HepG2 (cell line): ENCODE data around the gene VPS4A. TPM values are rescaled to one million over a fixed set of nuclear protein-coding genes. Genes with fewer than 3 reads are reported as not detected.

ENCODE experiments used
- CBX2 ChIP-seq, 2 experiments: fragments of 200-600 bp in 1 of 2; sonication (generic); formaldehyde crosslinking in 1 of 2; IDR thresholded peaks; 2 replicates each; pipeline versions ENCODE4 v1.7.0 to v1.8.1; 2018 to 2022; ENCODE audit warnings: low read depth in 2 of 2, low read length in 1 of 2, mild to moderate bottlenecking in 1 of 2, missing genetic modification reagents in 1 of 2
- CCDC6 ChIP-seq: sonication (generic); formaldehyde crosslinking; IDR thresholded peaks from 2 replicates; pipeline ENCODE4 v1.8.1; 2022; ENCODE audit warnings: mild to moderate bottlenecking, missing genetic modification reagents, moderate library complexity
- ETV5 ChIP-seq: IDR thresholded peaks from 2 replicates; pipeline ENCODE4 v1.6.1; 2018; ENCODE audit warnings: missing biosample characterization, missing genetic modification reagents, inconsistent platforms, borderline replicate concordance
- FOXA3 ChIP-seq: IDR thresholded peaks from 2 replicates; pipeline ENCODE4 v1.6.1; 2016; ENCODE audit warnings: missing genetic modification reagents, missing compliant biosample characterization
- MAF1 ChIP-seq: sonication (generic); formaldehyde crosslinking; IDR thresholded peaks from 2 replicates; pipeline ENCODE4 v1.5.0; 2020; ENCODE audit warnings: missing genetic modification reagents, borderline replicate concordance
- TBX2 ChIP-seq: sonication (generic); formaldehyde crosslinking; IDR thresholded peaks from 2 replicates; pipeline ENCODE4 v1.5.0; 2020; ENCODE audit warnings: missing genetic modification reagents, mild to moderate bottlenecking, borderline replicate concordance
- THYN1 ChIP-seq: sonication (generic); formaldehyde crosslinking; IDR thresholded peaks from 2 replicates; pipeline ENCODE4 v1.8.1; 2023; ENCODE audit warnings: low read depth, mild to moderate bottlenecking, moderate library complexity, missing genetic modification reagents, borderline replicate concordance
- WIZ ChIP-seq: sonication (generic); formaldehyde crosslinking; IDR thresholded peaks from 2 replicates; pipeline ENCODE4 v1.5.1; 2020; ENCODE audit warnings: mild to moderate bottlenecking, missing genetic modification reagents
- ZMAT3 ChIP-seq: sonication (generic); formaldehyde crosslinking; conservative IDR thresholded peaks from 2 replicates; pipeline ENCODE4 v1.7.0; 2021; ENCODE audit warnings: missing genetic modification reagents
- ZNF101 ChIP-seq: sonication (generic); formaldehyde crosslinking; IDR thresholded peaks from 2 replicates; pipeline ENCODE4 v1.4.0; 2020; ENCODE audit warnings: mild to moderate bottlenecking, low read depth, missing genetic modification reagents, borderline replicate concordance
- ZNF160 ChIP-seq: sonication (generic); formaldehyde crosslinking; IDR thresholded peaks from 2 replicates; pipeline ENCODE4 v1.8.0; 2022; ENCODE audit warnings: mild to moderate bottlenecking, inconsistent platforms, missing genetic modification reagents
- ZNF205 ChIP-seq: IDR thresholded peaks from 2 replicates; pipeline ENCODE4 v1.6.1; 2018; ENCODE audit warnings: missing biosample characterization, missing genetic modification reagents
- ZNF207 ChIP-seq: fragments of 450-650 bp; IDR thresholded peaks from 2 replicates; pipeline ENCODE4 v1.6.1; 2016; ENCODE audit warnings: antibody characterized with exemption, borderline replicate concordance
- ZSCAN9 ChIP-seq: IDR thresholded peaks from 2 replicates; pipeline ENCODE4 v1.6.1; 2016; ENCODE audit warnings: borderline replicate concordance
- polyA plus RNA-seq, 8 experiments: library from polyadenylated mRNA; depleted of rRNA in 3 of 8; stranded (reverse) in 7 of 8; unstranded in 1 of 8; fragments of >200 nt; fragmentation: Illumina TruSeq in 4 of 8; extraction: Trizol in 4 of 8; gene quantifications; 2 replicates each; pipeline versions ENCODE4 v1.2.1 to v1.2.3, GENCODE V29; 2011 to 2016; ENCODE audit warnings: low read depth in 4 of 8, missing spikeins in 1 of 8, mixed read lengths in 1 of 8; ENCODE audit not compliant: insufficient read depth in 1 of 8
- total RNA-seq, 5 experiments: library from RNA; depleted of rRNA; stranded (reverse); fragments of >200 nt; fragmentation: Illumina TruSeq; extraction: Trizol; gene quantifications; 2 replicates each; pipeline ENCODE4 v1.2.3, GENCODE V29; 2016; ENCODE audit warnings: low read depth in 1 of 5
- TF ChIP-seq, protein P1 (sequence below): sonication (generic); formaldehyde crosslinking; IDR thresholded peaks from 2 replicates; pipeline ENCODE4 v1.4.0; 2020; ENCODE audit warnings: missing genetic modification reagents, low read depth, mild to moderate bottlenecking, borderline replicate concordance
- TF ChIP-seq, protein P2 (sequence below): sonication (generic); formaldehyde crosslinking; IDR thresholded peaks from 2 replicates; pipeline ENCODE4 v1.5.1; 2020; ENCODE audit warnings: mild to moderate bottlenecking, missing genetic modification reagents, moderate library complexity
- TF ChIP-seq, protein P3 (sequence below): sonication (generic); formaldehyde crosslinking; IDR thresholded peaks from 2 replicates; pipeline ENCODE4 v1.4.0; 2020; ENCODE audit warnings: missing genetic modification reagents
- TF ChIP-seq, protein P4 (sequence below): fragments of 450-650 bp; IDR thresholded peaks from 2 replicates; pipeline ENCODE4 v1.6.1; 2016
- TF ChIP-seq, protein P5 (sequence below): sonication (generic); formaldehyde crosslinking; conservative IDR thresholded peaks from 2 replicates; pipeline ENCODE4 v1.8.0; 2022; ENCODE audit warnings: low read depth, missing genetic modification reagents

The VPS4A gene
- total and polyA plus RNA-seq, 2 of the 13 experiments (the other 11 are each of a cell fraction or from before 2014, with no cell fraction given), result 13.2 to 27.9 TPM

DNA sequence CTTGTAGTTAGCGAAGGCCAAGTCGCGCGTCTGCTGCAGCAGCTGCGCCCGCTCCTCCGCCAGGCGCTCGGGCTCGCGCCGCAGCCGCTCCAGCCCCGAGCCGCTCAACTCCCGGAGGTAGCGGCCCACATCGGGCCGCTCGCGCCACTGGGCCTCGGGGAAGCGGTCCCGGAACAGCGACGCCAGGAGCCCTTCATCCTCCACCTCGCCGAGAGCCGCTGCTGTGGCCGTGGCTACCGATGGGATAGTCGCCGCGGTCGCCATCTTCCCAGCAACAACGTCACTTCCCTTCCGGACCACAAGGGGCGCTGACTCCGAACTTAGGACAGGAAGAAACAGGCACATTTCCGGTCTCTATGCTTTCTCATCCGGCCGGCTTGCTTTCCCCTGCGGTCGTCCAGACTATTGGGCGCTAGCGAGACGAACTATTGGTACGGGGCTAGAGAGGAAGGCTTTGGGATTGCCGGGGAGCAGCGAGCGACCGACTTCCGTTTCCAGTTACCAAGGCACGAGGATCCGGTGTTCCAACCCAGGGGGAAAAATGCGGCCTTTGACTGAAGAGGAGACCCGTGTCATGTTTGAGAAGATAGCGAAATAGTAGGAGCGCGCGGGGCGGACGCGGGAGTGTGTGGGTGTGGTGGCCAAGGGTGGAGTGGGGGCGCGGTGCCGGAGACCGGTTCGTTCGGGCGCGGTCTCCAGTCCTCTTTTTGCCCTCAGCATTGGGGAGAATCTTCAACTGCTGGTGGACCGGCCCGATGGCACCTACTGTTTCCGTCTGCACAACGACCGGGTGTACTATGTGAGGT, 28.3 kb downstream of the VPS4A start, which contains the start of the genes COG8 and NIP7 (continued):
- TF ChIP-seq, protein P1, sequence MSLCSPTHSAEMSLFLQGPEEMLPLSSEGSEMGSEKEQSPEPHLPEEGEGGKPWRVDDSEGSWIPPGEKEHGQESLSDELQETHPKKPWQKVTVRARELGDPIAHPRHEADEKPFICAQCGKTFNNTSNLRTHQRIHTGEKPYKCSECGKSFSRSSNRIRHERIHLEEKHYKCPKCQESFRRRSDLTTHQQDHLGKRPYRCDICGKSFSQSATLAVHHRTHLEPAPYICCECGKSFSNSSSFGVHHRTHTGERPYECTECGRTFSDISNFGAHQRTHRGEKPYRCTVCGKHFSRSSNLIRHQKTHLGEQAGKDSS (CRISPR knock-in tag), result peak; percentile 61; the same call in 1 of the 2 replicates
- peak; percentile 74; the same call in 1 of the 2 replicates for TF ChIP-seq ZMAT3 (CRISPR knock-in tag)
- TF ChIP-seq ZNF207, result no peak
- TF ChIP-seq MAF1 (CRISPR knock-in tag), result peak; percentile 96
- TF ChIP-seq, protein P2, sequence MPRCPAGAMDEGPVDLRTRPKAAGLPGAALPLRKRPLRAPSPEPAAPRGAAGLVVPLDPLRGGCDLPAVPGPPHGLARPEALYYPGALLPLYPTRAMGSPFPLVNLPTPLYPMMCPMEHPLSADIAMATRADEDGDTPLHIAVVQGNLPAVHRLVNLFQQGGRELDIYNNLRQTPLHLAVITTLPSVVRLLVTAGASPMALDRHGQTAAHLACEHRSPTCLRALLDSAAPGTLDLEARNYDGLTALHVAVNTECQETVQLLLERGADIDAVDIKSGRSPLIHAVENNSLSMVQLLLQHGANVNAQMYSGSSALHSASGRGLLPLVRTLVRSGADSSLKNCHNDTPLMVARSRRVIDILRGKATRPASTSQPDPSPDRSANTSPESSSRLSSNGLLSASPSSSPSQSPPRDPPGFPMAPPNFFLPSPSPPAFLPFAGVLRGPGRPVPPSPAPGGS (CRISPR knock-in tag), result peak; percentile 86
- peak; percentile 96 for TF ChIP-seq ETV5 (CRISPR knock-in tag)
- TF ChIP-seq ZNF160 (CRISPR knock-in tag), result peak; percentile 43
- TF ChIP-seq ZSCAN9 (CRISPR knock-in tag), result peak; percentile 89; the same call in 1 of the 2 replicates
- TF ChIP-seq, protein P3, sequence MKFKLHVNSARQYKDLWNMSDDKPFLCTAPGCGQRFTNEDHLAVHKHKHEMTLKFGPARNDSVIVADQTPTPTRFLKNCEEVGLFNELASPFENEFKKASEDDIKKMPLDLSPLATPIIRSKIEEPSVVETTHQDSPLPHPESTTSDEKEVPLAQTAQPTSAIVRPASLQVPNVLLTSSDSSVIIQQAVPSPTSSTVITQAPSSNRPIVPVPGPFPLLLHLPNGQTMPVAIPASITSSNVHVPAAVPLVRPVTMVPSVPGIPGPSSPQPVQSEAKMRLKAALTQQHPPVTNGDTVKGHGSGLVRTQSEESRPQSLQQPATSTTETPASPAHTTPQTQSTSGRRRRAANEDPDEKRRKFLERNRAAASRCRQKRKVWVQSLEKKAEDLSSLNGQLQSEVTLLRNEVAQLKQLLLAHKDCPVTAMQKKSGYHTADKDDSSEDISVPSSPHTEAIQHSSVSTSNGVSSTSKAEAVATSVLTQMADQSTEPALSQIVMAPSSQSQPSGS (CRISPR knock-in tag), result peak; percentile 94
- TF ChIP-seq FOXA3, result peak; percentile 70
- peak; percentile 75; the same call in 1 of the 2 replicates for TF ChIP-seq WIZ (CRISPR knock-in tag)
- peak; percentile 45; the same call in 1 of the 2 replicates for TF ChIP-seq ZNF101 (CRISPR knock-in tag)
- no peak for TF ChIP-seq CBX2 (IDR thresholded peaks at IDR 0.05; ENCODE audit: low read depth, low read length)
- TF ChIP-seq CBX2 (CRISPR knock-in tag; IDR thresholded peaks at IDR 0.05; ENCODE audit: low read depth), result no peak
- TF ChIP-seq ZNF205, result peak; percentile 87
- 0 out of 2 replicates have a peak, but pooled peaks have one; percentile 71 for TF ChIP-seq CCDC6 (CRISPR knock-in tag)
- TF ChIP-seq TBX2 (CRISPR knock-in tag), result peak; percentile 75; the same call in 1 of the 2 replicates
- TF ChIP-seq, protein P4, sequence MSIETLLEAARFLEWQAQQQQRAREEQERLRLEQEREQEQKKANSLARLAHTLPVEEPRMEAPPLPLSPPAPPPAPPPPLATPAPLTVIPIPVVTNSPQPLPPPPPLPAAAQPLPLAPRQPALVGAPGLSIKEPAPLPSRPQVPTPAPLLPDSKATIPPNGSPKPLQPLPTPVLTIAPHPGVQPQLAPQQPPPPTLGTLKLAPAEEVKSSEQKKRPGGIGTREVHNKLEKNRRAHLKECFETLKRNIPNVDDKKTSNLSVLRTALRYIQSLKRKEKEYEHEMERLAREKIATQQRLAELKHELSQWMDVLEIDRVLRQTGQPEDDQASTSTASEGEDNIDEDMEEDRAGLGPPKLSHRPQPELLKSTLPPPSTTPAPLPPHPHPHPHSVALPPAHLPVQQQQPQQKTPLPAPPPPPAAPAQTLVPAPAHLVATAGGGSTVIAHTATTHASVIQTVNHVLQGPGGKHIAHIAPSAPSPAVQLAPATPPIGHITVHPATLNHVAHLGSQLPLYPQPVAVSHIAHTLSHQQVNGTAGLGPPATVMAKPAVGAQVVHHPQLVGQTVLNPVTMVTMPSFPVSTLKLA, result peak; percentile 88
- TF ChIP-seq, protein P5, sequence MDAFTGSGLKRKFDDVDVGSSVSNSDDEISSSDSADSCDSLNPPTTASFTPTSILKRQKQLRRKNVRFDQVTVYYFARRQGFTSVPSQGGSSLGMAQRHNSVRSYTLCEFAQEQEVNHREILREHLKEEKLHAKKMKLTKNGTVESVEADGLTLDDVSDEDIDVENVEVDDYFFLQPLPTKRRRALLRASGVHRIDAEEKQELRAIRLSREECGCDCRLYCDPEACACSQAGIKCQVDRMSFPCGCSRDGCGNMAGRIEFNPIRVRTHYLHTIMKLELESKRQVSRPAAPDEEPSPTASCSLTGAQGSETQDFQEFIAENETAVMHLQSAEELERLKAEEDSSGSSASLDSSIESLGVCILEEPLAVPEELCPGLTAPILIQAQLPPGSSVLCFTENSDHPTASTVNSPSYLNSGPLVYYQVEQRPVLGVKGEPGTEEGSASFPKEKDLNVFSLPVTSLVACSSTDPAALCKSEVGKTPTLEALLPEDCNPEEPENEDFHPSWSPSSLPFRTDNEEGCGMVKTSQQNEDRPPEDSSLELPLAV (CRISPR knock-in tag), result no peak
- 0 out of 2 replicates have a peak, but pooled peaks have one; percentile 83 for TF ChIP-seq THYN1 (CRISPR knock-in tag)
